Measurements from ENCODE around the gene MYOF. TPM values are rescaled to one million over a fixed set of nuclear protein-coding genes. Genes with fewer than 3 reads are reported as not detected.

MYOF gene
- polyA plus RNA-seq, 1 of the 3 experiments (the other 2 are of a cell fraction), result 103 TPM

DNA sequence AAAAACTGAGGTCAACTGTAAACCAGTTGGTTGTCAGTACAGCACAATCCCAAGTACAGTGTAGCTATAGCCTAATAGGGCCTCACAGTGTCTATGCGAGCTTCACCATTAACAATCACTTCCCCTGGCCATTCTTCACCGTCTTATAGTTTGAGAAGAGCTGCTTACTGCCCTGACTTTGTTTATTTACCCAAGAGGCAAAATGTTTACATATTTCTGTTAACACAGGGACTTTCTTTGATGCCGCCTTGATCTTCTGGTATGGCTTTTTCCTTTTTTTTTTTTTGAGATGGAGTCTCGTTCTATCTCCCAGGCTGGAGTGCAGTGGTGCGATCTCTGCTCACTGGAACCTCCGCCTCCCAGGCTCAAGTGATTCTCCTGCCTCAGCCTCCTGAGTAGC, 3.3 kb downstream of the MYOF start:
- Histone ChIP-seq H3K27me3 (ENCODE audit: insufficient read depth) (no peaks in the 10 kb centered on the region), H2AFZ (ENCODE audit: low read depth) (no peak overlapping the region), H3K27ac (ENCODE audit: low read depth in 2 of 2, low read length in 1 of 2) (peak overlapping the region in 1 of 2 experiments; percentile 98; a peak in 1 of 4 replicates), H3K4me1 (ENCODE audit: control insufficient read depth in 1 of 2, insufficient read depth in 2 of 2, low read depth in 1 of 2, low read length in 1 of 2) (peaks cover 3 to 19% of the 10 kb centered on the region in 2 experiments; a peak in 2 of 4 replicates), H3K9me2 (no peaks in the 10 kb centered on the region), H3K36me3 (replicated peaks in 1 of 2; ENCODE audit: control insufficient read depth in 1 of 2, insufficient read depth in 2 of 2, low read length in 1 of 2) (peaks cover 0 to 14% of the 10 kb centered on the region in 2 experiments), H4K20me1 (ENCODE audit: insufficient read depth) (no peaks in the 10 kb centered on the region), H3K79me2 (ENCODE audit: insufficient read depth) (peaks cover 80% of the 10 kb centered on the region), H3K4me3 (ENCODE audit: low read depth in 2 of 2, low read length in 1 of 2) (peak overlapping the region in 1 of 2 experiments; percentile 62; a peak in 1 of 4 replicates), H3K9ac (peak overlapping the region; percentile 95), H3K9me3 (no peaks in the 10 kb centered on the region), H3F3A (replicated peaks; ENCODE audit: insufficient read depth) (peaks cover 52% of the 10 kb centered on the region), H3K4me2 (peak overlapping the region; percentile 61)
- no peak for TF ChIP-seq MXI1 (IDR thresholded peaks at IDR 0.05; ENCODE audit: low read depth, low read length)
- TF ChIP-seq EZH2phosphoT487 (IDR thresholded peaks at IDR 0.05; ENCODE audit: borderline replicate concordance, low read depth), result no peak
- TF ChIP-seq GATA2 (CRISPR knock-in tag; IDR thresholded peaks at IDR 0.05), result no peak
- no peak for TF ChIP-seq IRF3 (IDR thresholded peaks at IDR 0.05; ENCODE audit: low read depth, low read length)
- TF ChIP-seq, protein P1, sequence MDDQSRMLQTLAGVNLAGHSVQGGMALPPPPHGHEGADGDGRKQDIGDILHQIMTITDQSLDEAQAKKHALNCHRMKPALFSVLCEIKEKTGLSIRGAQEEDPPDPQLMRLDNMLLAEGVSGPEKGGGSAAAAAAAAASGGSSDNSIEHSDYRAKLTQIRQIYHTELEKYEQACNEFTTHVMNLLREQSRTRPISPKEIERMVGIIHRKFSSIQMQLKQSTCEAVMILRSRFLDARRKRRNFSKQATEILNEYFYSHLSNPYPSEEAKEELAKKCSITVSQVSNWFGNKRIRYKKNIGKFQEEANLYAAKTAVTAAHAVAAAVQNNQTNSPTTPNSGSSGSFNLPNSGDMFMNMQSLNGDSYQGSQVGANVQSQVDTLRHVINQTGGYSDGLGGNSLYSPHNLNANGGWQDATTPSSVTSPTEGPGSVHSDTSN (IDR thresholded peaks at IDR 0.05), result no peak
- TF ChIP-seq FOXJ3 (CRISPR knock-in tag; IDR thresholded peaks at IDR 0.05), result no peak
- TF ChIP-seq REST (IDR thresholded peaks at IDR 0.05; ENCODE audit: low read depth, low read length), result no peak
- TF ChIP-seq CTCF (IDR thresholded peaks at IDR 0.05), result no peak
- TF ChIP-seq RXRA (IDR thresholded peaks at IDR 0.05; ENCODE audit: borderline replicate concordance, low read depth), result no peak
- no peak for TF ChIP-seq TEAD4 (IDR thresholded peaks at IDR 0.05; ENCODE audit: borderline replicate concordance, insufficient read depth)
- TF ChIP-seq MAX (IDR thresholded peaks at IDR 0.05; ENCODE audit: low read depth), result no peak
- no peak for TF ChIP-seq SMC3 (IDR thresholded peaks at IDR 0.05; ENCODE audit: low read depth, low read length)
- TF ChIP-seq NFIC (IDR thresholded peaks at IDR 0.05; ENCODE audit: borderline replicate concordance), result no peak
- TF ChIP-seq RCOR1 (IDR thresholded peaks at IDR 0.05; ENCODE audit: low read length), result no peak
- TF ChIP-seq GABPA (IDR thresholded peaks at IDR 0.05; ENCODE audit: low read depth), result no peak
- TF ChIP-seq, protein P2, sequence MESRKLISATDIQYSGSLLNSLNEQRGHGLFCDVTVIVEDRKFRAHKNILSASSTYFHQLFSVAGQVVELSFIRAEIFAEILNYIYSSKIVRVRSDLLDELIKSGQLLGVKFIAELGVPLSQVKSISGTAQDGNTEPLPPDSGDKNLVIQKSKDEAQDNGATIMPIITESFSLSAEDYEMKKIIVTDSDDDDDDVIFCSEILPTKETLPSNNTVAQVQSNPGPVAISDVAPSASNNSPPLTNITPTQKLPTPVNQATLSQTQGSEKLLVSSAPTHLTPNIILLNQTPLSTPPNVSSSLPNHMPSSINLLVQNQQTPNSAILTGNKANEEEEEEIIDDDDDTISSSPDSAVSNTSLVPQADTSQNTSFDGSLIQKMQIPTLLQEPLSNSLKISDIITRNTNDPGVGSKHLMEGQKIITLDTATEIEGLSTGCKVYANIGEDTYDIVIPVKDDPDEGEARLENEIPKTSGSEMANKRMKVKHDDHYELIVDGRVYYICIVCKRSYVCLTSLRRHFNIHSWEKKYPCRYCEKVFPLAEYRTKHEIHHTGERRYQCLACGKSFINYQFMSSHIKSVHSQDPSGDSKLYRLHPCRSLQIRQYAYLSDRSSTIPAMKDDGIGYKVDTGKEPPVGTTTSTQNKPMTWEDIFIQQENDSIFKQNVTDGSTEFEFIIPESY (IDR thresholded peaks at IDR 0.05; ENCODE audit: borderline replicate concordance, low read depth), result no peak
- no peak for TF ChIP-seq POLR2AphosphoS5 (IDR thresholded peaks at IDR 0.05; ENCODE audit: low read depth, low read length)
- no peak for TF ChIP-seq NRF1 (IDR thresholded peaks at IDR 0.05; ENCODE audit: low read depth, low read length)
- TF ChIP-seq YY1 (IDR thresholded peaks at IDR 0.05; ENCODE audit: low read depth), result no peak
- no peak for TF ChIP-seq JUND (IDR thresholded peaks at IDR 0.05)
- no peak for DNase-seq
- ChIA-PET POLR2A (no interaction called here), CTCF (interaction anchor here (1.0 to 16.8 kb wide), 3 partner anchors 82 to 121 kb away, joined by 3 to 515 read pairs (median 4); no protein-coding TSS in a partner anchor)
- WGBS (ENCODE audit: low lambda C conversion rate), result 70% methylated on average over 6 of the region's 6 CpGs

Measured in SK-N-SH (cell line).